Thyroid gland (tissue), 4 donors: ENCODE results near the gene RBM19. TPM values are rescaled to one million over a fixed set of nuclear protein-coding genes. Genes with fewer than 3 reads are reported as not detected.
"Not testable (repeated sequence)": the region's sequence is repeated elsewhere in the genome, so short reads cannot be mapped to it uniquely, and the experiment has no call there.

ENCODE experiments used
- DNase-seq, 2 donors: peaks; one replicate each; pipeline ENCODE4 v3.0.0-alpha.2; 2019
- H3K27ac ChIP-seq, 3 donors: fragments of 200-600 bp; sonication (generic); 1 replicate in 2 of 3; 2 replicates in 1 of 3; pipeline ENCODE4 v1.5.1; 2016 to 2019; ENCODE audit warnings: mild to moderate bottlenecking in 1 of 3, moderate library complexity in 1 of 3
- H3K27me3 ChIP-seq: fragments of 200-600 bp; sonication (generic); one replicate; pipeline ENCODE4 v1.5.1; 2019
- H3K36me3 ChIP-seq, 2 donors: fragments of 200-600 bp; sonication (generic); one replicate each; pipeline ENCODE4 v1.5.1; 2016 to 2019
- H3K4me1 ChIP-seq, 2 donors: fragments of 200-600 bp; sonication (generic); one replicate each; pipeline ENCODE4 v1.5.1; 2017 to 2019
- H3K4me3 ChIP-seq, 3 donors: fragments of 200-600 bp; sonication (generic); replicated peaks in 1 of 3; 1 replicate in 2 of 3; 2 replicates in 1 of 3; pipeline ENCODE4 v1.5.1; 2016; ENCODE audit warnings: mild to moderate bottlenecking in 1 of 3
- H3K9me3 ChIP-seq: fragments of 200-600 bp; sonication (generic); one replicate; pipeline ENCODE4 v1.5.1; 2017
- CTCF ChIP-seq, 6 experiments: fragments of 200-600 bp in 3 of 6; fragments of 450-650 bp in 3 of 6; sonication (generic) in 3 of 6; IDR thresholded peaks; one replicate each; pipeline ENCODE4 v1.5.1; 2016 to 2019; ENCODE audit warnings: antibody characterized with exemption in 6 of 6, mild to moderate bottlenecking in 2 of 6, inconsistent platforms in 1 of 6, moderate library complexity in 1 of 6
- POLR2A ChIP-seq, 2 donors: fragments of 450-650 bp; IDR thresholded peaks; one replicate each; pipeline ENCODE4 v1.6.1; 2017; ENCODE audit warnings: antibody characterized with exemption in 2 of 2, mild to moderate bottlenecking in 2 of 2, moderate library complexity in 1 of 2
- WGBS, 2 donors: methylation state at CpG; one replicate each; pipeline ENCODE4 v1.1.5; 2017; 5-methylcytosine and 5-hydroxymethylcytosine counted together
- intact Hi-C: fragments of 100-400 bp; cut with DNase I; formaldehyde crosslinking; loops from one replicate; pipeline ENCODE4 v1.15.1; 2023
- total RNA-seq, 4 donors: library from RNA; depleted of rRNA; stranded (reverse); fragments of >200 nt; gene quantifications; one replicate each; pipeline ENCODE4 v1.2.3, GENCODE V29; 2016

Gene RBM19
- total RNA-seq, 4 donors from 2014 or later = 27.3 to 40.6 (median 36.1) TPM

GRCh38 chr12:113903381-113903863 lies 62.7 kb downstream of the RBM19 start:
- Histone ChIP-seq H3K4me3 (no peak overlapping the region), H3K4me1 (no peaks in the 10 kb centered on the region), H3K36me3 (no peaks in the 10 kb centered on the region), H3K27ac (no peak overlapping the region), H3K9me3 (no peaks in the 10 kb centered on the region), H3K27me3 (no peaks in the 10 kb centered on the region)
- DNase-seq = no peak
- intact Hi-C loops = no loop called here
- TF ChIP-seq POLR2A (IDR thresholded peaks at IDR 0.05) (no peak), CTCF (IDR thresholded peaks at IDR 0.05) (no peak)
- WGBS, 2 donors = 87 to 91% methylated on average over 4 of the region's 4 CpGs

- H3K27me3 ChIP-seq, H3K4me3 ChIP-seq, intact Hi-C loops, H3K4me1 ChIP-seq, H3K27ac ChIP-seq, H3K9me3 ChIP-seq, H3K36me3 ChIP-seq, DNase-seq: not testable (repeated sequence)
- WGBS, 2 donors = 94 to 95% methylated on average over 6 of the region's 6 CpGs
Measured at GRCh38 chr12:113901319-113901718, 64.8 kb downstream of the RBM19 start.

DNA sequence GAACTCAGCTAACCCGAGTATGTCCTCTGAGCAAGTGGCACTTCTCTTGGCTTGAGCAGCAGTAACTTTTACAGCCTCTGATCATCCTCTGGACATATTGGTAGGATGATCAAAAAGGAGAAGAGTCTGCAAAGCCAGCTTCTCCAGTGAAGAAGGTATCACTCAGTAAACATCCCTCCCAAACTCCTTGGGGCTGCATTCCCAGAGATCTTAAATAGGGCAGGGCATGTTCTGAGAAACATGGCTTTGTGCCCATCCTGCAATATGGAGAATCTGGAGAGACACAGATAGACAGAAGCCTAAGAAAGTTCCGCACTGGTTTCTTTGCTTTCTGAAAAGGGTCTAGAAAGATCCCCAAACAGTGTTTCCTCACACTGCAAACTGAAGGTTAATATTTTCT lies 65.4 kb downstream of the RBM19 start:
- H3K9me3 ChIP-seq = no peaks in the 10 kb centered on the region
- no peaks in the 10 kb centered on the region for H3K4me1 ChIP-seq
- H3K27ac ChIP-seq = no peak overlapping the region
- 90 to 95% methylated on average over 2 of the region's 2 CpGs for WGBS, 2 donors
- no peaks in the 10 kb centered on the region for H3K36me3 ChIP-seq
- intact Hi-C loops = no loop called here
- no peak overlapping the region for H3K4me3 ChIP-seq
- H3K27me3 ChIP-seq = no peaks in the 10 kb centered on the region
- TF ChIP-seq POLR2A (IDR thresholded peaks at IDR 0.05) (no peak), CTCF (IDR thresholded peaks at IDR 0.05) (no peak)
- DNase-seq = no peak

- TF ChIP-seq POLR2A (IDR thresholded peaks at IDR 0.05) = no peak
- no peak for TF ChIP-seq CTCF (IDR thresholded peaks at IDR 0.05)
- no peak for DNase-seq
- 79 to 81% methylated on average over 32 of the region's 32 CpGs for WGBS, 2 donors
- Histone ChIP-seq H3K36me3 (no peaks in the 10 kb centered on the region), H3K27ac (no peak overlapping the region), H3K4me3 (no peak overlapping the region), H3K27me3 (no peaks in the 10 kb centered on the region), H3K4me1 (no peaks in the 10 kb centered on the region), H3K9me3 (no peaks in the 10 kb centered on the region)
- intact Hi-C loops = no loop called here
Measured at GRCh38 chr12:113899561-113900471, 66.3 kb downstream of the RBM19 start.

GRCh38 chr12:113899042-113899560 lies 67.0 kb downstream of the RBM19 start:
- H3K4me3 ChIP-seq = no peak overlapping the region
- no peak for TF ChIP-seq POLR2A (IDR thresholded peaks at IDR 0.05)
- no peak for TF ChIP-seq CTCF (IDR thresholded peaks at IDR 0.05)
- no peak for DNase-seq
- H3K27me3 ChIP-seq = no peaks in the 10 kb centered on the region
- intact Hi-C loops = no loop called here
- no peaks in the 10 kb centered on the region for H3K4me1 ChIP-seq
- H3K27ac ChIP-seq = no peak overlapping the region
- H3K36me3 ChIP-seq = no peaks in the 10 kb centered on the region
- WGBS, 2 donors = 87 to 88% methylated on average over 6 of the region's 6 CpGs
- no peaks in the 10 kb centered on the region for H3K9me3 ChIP-seq
